DMS53 treated with DMSO at 0.1 percent for 48 hours (cell line): ENCODE data around the gene HOXA10.

Experiments used
- DNase-seq: peaks from one replicate; lab custom pipeline; 2025; ENCODE audit not compliant: unreplicated experiment; lab: John Stamatoyannopoulos, UW

Gene HOXA10

GRCh38 chr7:27157702-27158431, 16.3 kb downstream of the HOXA10 start:
- no peak for DNase-seq

DNA sequence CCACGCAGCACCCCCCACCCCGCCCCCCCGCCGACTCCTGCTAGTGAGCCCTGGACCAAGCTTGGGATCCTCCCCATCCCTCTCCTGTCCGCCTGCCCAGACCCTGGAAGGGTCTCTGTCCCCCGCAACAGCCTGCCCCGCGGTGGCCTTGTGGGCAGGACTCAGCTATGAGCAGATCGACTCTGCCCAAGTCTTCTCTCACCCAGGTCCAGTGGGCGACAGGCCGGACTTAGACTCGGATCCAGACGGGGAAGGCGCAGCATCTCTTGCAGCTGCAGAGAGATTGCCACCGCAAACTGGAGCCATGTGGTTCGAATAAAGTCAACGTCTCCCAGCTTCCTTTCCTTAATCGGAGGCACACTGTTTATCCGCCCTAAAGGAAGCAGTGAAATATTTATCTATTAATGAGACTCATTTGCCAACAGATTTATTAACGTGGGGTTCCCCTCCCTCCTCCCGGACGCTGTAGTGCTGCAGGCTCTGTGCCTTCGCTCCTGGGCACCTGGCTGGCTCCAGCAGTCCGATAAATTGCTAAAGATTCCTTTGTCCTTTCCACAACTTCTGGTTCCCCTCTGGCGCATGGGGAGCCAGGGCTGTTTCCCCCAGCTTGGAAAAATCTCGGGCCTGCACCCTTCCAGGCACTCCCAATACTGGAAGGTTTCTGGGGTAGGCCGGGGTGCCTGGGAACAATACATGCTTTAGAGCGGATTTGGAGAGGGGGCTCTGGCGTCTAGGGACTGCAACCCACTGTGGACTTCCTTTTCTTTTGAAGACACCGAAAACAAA, 17.0 kb downstream of the HOXA10 start:
- DNase-seq, result no peak

DNA sequence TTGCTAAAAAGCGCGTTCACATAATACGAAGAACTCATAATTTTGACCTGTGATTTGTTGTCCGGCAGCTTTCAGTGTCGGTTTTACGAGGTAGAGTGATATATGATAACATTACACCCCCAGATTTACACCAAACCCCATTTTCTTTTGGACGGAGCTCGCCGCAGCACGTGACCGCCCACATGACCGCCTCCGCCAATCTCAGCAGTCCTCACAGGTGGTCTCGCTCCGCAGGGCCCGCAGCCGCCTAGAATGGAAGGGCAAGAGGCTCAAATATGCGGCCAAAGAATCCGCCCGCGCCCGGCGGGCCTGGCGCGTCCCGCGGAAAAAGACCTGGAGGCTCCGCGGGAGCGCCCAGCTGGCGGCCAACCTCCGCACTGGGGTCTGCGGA, 17.6 kb downstream of the HOXA10 start, which contains the start of gene HOXA7:
Gene HOXA7, minus strand, starts transcription at position 168 of the 391 bp plus-strand sequence. Its CDS starts 130 bp downstream, at position 38.
- no peak for DNase-seq

DNA sequence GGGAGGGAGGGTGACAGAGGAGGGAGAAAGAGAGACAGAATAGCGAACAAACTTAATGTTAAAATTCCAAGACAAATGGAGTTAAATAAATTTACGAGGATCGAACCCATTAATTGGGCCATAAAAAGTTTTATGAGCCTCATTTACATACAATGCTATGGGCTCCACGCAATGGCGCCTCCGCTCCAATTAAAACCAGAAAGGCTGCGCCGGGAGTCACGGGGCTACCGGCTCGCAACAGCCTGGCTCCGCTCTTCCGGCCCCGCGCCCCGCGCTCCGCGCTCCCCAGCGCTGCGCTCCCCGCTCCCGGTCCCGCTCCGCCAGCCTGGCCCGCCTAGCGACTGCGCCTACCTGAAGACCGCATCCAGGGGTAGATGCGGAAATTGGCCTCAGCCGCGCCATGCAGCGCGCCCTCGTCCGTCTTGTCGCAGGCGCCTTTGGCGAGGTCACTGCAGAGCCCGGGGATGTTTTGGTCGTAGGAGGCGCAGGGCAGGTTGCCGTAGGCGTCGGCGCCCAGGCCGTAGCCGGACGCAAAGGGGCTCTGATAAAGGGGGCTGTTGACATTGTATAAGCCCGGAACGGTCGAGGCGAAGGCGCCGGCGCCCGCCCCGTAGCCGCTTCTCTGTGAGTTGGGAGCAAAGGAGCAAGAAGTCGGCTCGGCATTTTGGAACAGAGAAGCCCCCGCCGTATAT, 18.2 kb downstream of the HOXA10 start:
- DNase-seq, result no peak

DNA sequence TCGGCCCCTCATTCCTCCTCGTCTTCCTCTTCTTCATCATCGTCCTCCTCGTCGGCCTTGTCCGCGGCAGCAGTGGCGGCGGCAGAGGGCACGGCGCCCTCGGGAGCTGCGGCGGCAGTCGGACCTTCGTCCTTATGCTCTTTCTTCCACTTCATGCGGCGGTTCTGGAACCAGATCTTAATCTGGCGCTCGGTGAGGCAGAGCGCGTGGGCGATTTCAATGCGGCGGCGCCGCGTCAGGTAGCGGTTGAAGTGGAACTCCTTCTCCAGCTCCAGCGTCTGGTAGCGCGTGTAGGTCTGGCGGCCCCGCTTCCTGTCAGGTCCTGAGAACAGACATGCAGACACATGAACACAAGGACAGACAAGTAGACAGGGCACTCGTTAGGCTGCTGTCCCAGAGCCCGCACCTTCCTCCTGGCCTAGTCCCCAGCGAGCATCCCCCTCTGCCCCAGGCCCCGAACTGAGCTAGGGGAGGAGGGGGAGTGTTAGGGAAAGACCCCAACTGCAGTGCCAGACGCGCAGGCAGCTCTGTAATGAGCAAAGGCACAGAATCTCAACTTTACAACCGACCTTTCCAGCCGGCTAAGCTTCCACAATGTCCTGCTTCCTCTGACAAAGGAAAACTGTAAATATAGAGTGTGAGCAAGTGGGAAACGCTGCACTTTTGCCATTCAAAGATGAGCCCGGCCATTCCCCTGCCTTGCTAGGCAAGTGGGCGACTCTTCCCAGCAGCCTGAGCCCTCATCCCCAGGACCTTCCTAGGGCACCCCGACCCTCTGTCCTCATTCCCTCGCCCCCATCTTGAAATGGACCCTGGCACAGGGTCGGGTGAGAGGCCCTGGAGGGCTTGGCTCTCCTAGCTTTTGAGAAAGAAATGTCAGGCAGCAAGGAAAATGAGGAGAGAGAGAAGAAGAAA, 19.0 kb downstream of the HOXA10 start:
- DNase-seq, result peak; percentile 34

DNA sequence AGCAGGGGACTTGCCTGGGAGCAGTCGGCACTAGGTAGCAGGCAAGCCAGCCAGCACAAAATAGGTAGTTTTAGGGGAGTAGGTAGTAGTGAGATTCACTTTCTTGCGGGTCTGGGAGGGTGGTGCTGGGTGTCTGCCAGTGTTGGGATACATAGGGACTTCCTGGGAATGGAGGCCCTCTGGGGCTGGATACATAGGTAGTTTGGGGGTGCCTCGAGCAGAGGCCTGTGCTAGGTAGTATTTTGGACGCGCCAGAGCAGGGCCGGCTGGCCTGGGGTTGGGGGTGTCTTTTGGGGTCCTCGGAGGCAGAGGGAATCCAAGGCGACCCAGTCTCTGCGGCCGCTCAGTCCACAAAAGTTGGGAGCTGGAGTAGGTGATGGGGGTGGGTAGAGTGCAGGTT, 19.8 kb downstream of the HOXA10 start:
- no peak for DNase-seq

- DNase-seq, result no peak
Observed at GRCh38 chr7:27153526-27153925, 20.6 kb downstream of the HOXA10 start.

GRCh38 chr7:27152816-27153442, 21.2 kb downstream of the HOXA10 start:
- no peak for DNase-seq

DNA sequence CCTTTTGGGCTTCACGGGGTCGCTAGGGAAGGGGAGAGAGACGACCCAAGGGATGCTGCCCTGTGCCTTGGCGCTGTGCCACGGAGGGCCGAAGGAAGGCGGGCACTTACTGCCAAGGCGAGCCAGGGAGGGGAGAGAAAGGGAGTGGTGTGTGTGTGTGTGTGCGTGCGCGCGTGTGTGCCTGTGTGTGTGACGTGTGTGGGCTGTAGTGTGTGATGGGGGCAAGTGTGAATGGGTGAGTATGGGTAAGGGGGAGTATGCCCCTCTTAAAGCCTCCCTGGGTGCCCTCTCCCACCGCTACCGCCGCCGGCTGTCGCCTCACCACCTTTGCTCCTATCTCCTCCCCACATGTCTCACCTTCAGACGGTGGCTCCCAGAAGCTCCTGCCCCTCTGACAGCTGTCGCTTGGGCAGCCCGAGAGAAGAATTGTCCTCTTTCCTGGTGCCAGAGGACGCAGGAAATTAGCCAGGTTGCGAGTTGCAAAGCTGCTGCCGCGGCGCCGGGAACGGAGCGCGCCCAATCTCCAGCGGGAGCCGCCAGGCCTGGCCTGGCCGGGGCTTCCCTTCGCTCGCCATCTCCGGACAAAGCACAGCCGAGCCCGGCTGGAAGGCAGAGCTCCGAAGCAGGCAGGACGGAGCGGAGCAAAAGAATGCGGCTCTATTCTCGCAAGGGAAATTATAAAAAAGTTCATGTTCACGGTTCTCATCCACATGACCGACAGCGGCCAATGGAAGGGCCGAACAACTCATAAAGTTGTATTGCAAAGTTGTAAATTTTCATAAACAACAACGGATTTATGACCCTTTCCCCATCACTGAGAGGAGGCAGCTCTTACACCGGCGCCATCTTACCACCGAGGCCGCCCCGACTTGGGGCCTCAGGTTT, 21.9 kb downstream of the HOXA10 start, which contains the start of gene HOXA3:
Gene HOXA3, minus strand, starts transcription at position 653 of the 885 bp plus-strand sequence. CDS start 41,943 bp downstream, outside the sequence.
- DNase-seq, result peak; percentile 57

DNA sequence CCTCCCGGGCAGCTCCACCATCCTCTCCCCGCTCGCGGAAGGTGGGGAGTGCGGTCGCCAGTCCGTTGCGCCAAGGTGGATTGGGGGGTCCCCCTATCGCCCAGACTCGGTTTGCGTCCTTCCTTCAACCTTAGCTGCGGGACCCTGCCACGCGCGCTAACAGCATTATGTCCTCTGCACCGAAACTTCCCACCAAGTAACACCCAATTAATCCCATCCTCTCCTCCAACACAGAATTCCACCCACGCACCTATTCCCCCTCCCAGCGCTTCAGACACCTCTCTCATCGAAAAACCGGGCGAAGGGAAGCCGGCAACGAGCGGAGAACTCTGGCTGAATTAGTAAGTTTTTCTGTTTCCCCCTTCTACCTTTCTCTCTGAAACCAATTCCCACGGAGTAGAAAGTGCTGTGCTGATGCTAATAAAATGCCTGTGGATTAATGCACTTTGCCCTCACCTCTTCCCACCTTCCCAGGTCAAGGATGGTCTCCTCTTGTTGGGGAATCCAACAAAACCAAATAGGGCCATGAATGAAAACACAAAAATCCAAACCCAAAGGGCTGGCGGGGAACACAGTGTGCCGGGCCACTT, 22.7 kb downstream of the HOXA10 start:
- no peak for DNase-seq

GRCh38 chr7:27150568-27151340, 23.4 kb downstream of the HOXA10 start:
- peak; percentile 90 for DNase-seq

DNA sequence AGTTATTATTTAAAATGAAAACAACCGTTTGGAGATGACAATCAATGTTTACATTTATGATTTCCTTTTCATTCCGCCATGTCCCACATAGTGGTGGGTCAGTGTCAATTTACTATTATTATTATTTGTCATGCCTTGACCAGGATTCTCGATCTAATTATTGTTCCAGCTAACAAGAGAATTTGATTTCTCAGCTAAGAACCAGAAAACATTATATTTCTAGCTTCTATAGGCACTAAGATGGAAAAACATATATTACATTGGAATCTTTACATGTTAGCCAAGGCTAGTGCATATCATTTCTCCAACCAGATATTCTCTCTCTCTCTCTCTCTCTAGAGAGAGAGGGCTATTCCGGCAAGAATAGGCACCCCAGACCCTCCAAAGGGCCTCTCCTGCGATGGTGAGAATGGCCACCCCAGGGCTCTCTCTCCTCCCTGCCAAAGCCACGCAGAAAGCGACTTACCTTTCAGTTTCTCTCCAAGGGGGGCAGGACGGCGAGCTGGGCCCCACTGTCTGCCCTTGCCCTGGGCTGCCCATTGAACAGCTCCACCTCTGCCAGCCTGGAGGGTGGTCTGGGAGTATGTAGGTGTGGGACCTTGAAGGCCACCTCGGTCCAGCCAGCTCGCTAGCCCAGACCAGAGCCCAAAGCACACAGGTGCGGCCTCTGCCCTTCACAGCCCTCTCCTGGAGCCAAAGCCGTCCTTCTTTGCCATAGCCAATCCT, 24.1 kb downstream of the HOXA10 start:
- DNase-seq, result no peak

DNA sequence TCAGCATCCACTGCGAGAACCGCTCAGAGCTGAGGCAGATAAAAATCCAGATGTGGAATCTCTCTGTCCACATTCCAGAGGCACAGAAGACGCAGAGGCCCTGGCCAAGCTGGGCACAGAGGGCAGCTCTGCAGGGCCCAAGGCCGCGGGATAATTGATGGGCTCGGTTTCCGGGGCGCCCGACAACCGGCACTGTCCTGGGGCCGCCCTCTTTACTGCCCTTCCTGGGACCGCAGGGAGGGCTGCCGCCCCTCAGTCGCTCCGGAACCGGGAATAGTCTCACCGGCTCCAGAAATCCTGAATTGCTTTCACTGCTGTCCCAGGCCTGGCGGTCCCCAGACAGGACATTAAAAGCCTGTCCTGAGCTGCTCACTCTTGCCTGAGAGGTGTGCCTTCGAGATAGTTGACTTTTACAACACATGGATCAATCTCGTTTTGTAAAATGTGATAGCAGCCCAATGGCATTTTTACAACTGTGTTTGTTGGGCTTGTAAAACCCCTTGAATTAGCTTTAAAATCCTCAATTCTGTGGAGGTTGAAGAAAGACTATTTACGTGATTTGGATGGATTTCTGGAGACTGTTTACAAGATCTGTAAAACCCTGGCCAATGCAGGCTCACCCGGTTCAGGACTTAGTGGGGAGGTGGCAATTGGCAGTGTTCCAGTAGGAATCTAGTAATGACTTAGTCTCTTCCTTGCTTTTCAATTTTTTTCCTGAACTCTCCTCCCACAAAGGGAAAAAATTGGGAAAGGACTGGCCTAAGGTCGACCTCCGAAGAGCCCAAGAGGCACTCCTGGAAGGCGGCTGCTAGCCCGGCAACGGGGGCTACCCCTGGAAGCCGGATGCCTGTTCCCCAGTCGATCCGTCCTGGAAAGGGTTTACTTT, 25.1 kb downstream of the HOXA10 start:
- no peak for DNase-seq

DNA sequence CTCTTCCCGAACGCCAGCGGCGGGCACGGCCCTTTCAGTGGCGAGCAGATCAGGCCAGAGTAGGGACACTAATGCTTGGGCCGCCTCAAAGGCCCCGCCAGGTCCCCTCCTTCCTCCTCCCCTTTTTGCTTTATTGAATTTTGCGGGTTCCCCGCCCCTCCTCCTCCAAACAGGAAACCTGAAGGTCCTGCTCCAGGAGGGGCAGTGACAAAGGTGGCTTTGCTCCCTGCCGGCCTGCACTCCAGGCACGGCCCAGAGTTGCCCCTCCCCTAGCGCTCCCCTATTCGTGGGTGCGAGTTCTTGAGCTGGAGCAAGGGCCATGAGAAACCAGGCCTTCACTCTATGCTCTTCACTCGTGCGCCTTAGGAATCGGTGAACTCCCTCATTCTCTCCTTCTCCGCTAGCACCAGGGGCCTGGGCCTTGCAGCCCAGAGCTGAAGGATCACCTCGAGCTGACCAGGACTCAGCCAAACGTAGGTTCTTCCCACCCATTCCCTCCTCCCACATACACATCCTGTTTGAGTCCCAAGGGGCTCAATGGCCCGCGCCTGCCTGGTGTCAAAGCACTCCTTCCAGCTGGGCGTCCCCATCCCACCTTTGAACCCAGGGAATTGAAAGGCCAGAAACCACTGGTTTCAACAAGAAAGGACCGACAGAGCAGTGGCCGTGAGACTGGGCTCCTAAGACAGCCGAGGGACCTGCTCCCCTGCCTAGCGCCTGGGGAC, 25.9 kb downstream of the HOXA10 start:
- DNase-seq, result no peak

DNA sequence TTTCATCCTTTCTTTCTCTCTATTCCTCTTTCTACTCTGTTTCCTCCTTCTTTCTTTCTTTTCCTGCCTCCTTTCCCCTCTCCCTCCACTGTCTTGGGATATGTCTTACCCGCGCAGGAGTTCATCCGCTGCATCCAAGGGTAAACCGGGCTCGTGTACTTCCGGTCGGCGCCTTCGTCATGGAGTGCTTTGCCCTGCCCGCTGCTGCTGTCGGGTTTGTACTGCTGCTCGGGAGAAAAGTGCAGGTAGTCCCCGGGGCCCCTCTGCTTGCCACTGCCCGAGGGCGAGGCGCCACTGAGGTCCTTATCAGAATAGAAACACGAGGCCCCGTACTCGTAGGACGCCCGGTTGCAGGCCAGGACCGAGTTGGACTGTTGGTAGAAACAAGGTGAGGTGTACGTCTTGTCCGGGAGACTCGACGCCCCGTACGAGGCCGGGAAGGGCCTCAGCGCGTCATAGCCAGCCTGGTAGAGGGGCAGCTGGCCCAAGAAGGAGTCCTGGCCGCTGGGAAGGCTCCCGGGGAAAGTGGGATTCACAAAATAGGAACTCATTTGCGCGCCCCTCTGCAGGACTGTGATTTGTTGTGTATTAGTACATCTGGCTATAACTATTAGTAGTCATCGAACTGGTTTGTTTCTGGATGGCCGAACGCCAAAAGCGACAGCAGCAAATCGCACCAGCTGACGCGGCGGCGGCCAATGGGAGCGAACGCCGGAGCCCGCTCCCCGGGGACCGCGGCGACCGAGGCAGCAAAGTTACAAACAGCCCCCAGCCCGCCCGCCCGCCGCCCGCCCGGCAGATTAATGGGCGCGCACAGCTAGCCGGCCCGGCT, 26.7 kb downstream of the HOXA10 start, which contains the start of gene HOXA6:
Gene HOXA6, minus strand, starts transcription at position 576 of the 832 bp plus-strand sequence. Its CDS starts 25 bp downstream, at position 551.
- DNase-seq, result peak; percentile 39
